Thyroid gland (tissue), 4 donors: ENCODE results near the gene HNRNPA3.

ENCODE experiments used
- CTCF ChIP-seq, 6 experiments: fragments of 200-600 bp in 3 of 6; fragments of 450-650 bp in 3 of 6; sonication (generic) in 3 of 6; IDR thresholded peaks; one replicate each; pipeline ENCODE4 v1.5.1; 2016 to 2019; ENCODE audit warnings: antibody characterized with exemption in 6 of 6, mild to moderate bottlenecking in 2 of 6, inconsistent platforms in 1 of 6, moderate library complexity in 1 of 6
- POLR2A ChIP-seq, 2 donors: fragments of 450-650 bp; IDR thresholded peaks; one replicate each; pipeline ENCODE4 v1.6.1; 2017; ENCODE audit warnings: antibody characterized with exemption in 2 of 2, mild to moderate bottlenecking in 2 of 2, moderate library complexity in 1 of 2

DNA sequence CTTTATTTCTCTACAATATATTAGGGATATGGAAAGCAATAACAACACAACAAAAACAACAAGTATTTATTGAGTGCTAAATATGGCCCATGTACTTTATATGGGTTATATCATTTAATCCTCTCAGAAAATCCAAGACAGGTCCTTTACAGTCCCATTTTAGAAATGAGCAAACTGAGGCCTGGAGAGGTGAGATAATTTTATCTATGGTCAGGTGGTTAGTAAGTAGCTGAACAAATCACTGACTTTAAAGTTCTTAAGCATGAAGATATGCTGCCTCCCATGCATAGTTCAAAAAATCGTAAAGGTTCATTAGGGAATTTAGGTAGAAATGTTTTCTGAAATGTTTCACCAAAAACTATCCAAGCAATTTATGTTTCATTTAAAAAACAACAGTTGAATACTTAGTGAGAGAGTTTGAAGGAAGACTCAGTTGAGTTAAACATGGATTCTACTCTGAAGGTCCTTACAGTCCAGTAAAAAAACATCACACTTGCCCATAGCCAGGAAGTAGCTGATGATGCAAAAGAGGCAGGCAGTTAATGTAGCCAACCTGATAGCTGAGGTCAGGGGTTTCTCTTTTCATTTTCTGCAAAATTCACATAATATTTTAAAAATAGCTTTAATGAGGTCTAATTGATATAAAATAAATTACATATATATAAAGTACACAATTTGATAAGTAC, 59.5 kb downstream of the HNRNPA3 start:
- TF ChIP-seq CTCF (IDR thresholded peaks at IDR 0.05) (no peak), POLR2A (IDR thresholded peaks at IDR 0.05) (no peak)
